ENCODE data around the gene B4GALNT1. TPM values are rescaled to one million over a fixed set of nuclear protein-coding genes. Genes with fewer than 3 reads are reported as not detected.
"Not testable (repeated sequence)": the region's sequence is repeated elsewhere in the genome, so short reads cannot be mapped to it uniquely, and the experiment has no call there.

Gene B4GALNT1
- total RNA-seq, 2 experiments from 2014 or later = 1.2 to 3.1 TPM

DNA sequence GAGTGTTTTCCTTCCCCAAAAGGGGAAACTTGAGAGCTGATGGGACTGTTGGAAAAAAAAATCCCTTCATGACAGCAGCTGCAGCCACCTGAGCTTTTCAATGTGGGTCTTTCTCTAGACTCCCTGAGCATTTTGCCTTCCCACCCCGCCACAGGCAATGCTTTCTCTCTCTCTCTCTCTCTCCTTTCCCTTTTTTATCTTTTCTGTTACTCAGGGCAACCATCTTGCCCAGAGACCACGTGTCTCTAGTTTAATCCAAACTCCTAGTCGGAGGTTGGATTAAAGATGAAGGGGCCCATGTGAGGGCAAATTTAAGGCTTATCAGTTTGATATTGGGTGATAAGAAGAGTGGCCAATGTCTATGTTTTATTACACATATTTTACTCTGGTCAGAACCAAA is 25.9 kb upstream of the B4GALNT1 start:
- intact Hi-C loops (cut with micrococcal nuclease; ENCODE audit: unreplicated experiment) = no loop called here
- H3K9me3 ChIP-seq (ENCODE audit: low read length) = peaks cover 16% of the 10 kb centered on the region
- POLR2A ChIA-PET = no interaction called here
- no peaks in the 10 kb centered on the region for H3K79me2 ChIP-seq (ENCODE audit: insufficient read depth, low read depth, low read length)
- no peaks in the 10 kb centered on the region for H4K20me1 ChIP-seq (ENCODE audit: insufficient read depth, low read length)
- no peak for DNase-seq (ENCODE audit: low spot score)
- no peak overlapping the region for H3K27ac ChIP-seq (ENCODE audit: low read depth, low read length, poor library complexity, severe bottlenecking)
- H3K4me3 ChIP-seq (ENCODE audit: low read depth, low read length, poor library complexity, severe bottlenecking) = no peak overlapping the region
- TF ChIP-seq, protein P1, sequence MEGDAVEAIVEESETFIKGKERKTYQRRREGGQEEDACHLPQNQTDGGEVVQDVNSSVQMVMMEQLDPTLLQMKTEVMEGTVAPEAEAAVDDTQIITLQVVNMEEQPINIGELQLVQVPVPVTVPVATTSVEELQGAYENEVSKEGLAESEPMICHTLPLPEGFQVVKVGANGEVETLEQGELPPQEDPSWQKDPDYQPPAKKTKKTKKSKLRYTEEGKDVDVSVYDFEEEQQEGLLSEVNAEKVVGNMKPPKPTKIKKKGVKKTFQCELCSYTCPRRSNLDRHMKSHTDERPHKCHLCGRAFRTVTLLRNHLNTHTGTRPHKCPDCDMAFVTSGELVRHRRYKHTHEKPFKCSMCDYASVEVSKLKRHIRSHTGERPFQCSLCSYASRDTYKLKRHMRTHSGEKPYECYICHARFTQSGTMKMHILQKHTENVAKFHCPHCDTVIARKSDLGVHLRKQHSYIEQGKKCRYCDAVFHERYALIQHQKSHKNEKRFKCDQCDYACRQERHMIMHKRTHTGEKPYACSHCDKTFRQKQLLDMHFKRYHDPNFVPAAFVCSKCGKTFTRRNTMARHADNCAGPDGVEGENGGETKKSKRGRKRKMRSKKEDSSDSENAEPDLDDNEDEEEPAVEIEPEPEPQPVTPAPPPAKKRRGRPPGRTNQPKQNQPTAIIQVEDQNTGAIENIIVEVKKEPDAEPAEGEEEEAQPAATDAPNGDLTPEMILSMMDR (conservative IDR thresholded peaks at IDR 0.05; ENCODE audit: low read length) = no peak
- TF ChIP-seq EZH2phosphoT487 (IDR thresholded peaks at IDR 0.05; ENCODE audit: borderline replicate concordance, low read depth, low read length) = no peak
- H2AFZ ChIP-seq (ENCODE audit: low read length) = no peak overlapping the region
- no peaks in the 10 kb centered on the region for H3K9me2 ChIP-seq (ENCODE audit: insufficient read depth, low read length)
- CTCF ChIA-PET (ENCODE audit: unreplicated experiment) = no interaction called here
- BruUV-seq (replicated peaks) = no TSS peak
- no peaks in the 10 kb centered on the region for H3K36me3 ChIP-seq (ENCODE audit: insufficient read depth, low read length)
- no peaks in the 10 kb centered on the region for H3K4me1 ChIP-seq (ENCODE audit: insufficient read depth, low read length, poor library complexity, severe bottlenecking)
- no peak overlapping the region for H3K4me2 ChIP-seq (ENCODE audit: low read length)

DNA sequence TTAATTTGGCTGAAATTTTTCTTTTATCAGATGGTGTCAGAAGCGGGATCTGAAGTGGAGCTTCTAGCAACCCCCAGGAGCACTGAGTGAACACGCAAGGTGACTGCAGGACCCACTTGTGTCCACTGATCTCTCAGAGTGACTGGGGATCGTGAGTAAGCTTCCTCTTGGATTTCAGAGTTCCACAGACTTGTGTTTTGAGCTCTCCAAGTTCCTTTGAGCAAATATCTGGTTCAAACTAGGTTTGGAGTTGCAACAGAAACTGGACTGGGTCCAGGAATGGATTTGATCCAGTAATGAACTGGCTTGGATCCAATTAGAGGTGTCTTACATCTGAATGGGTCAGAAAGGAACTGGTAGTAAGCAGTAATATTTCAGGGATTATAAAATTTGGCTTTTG is 24.7 kb upstream of the B4GALNT1 start:
- Histone ChIP-seq H3K36me3 (ENCODE audit: insufficient read depth, low read length) (no peaks in the 10 kb centered on the region), H3K4me1 (ENCODE audit: insufficient read depth, low read length, poor library complexity, severe bottlenecking) (no peaks in the 10 kb centered on the region), H3K79me2 (ENCODE audit: insufficient read depth, low read depth, low read length) (no peaks in the 10 kb centered on the region), H3K9me2 (ENCODE audit: insufficient read depth, low read length) (no peaks in the 10 kb centered on the region), H3K4me2 (ENCODE audit: low read length) (no peak overlapping the region), H3K27ac (ENCODE audit: low read depth, low read length, poor library complexity, severe bottlenecking) (no peak overlapping the region), H3K9me3 (ENCODE audit: low read length) (peaks cover 19% of the 10 kb centered on the region), H3K4me3 (ENCODE audit: low read depth, low read length, poor library complexity, severe bottlenecking) (no peak overlapping the region), H2AFZ (ENCODE audit: low read length) (no peak overlapping the region), H4K20me1 (ENCODE audit: insufficient read depth, low read length) (no peaks in the 10 kb centered on the region)
- no peak for DNase-seq (ENCODE audit: low spot score)
- ChIA-PET POLR2A (no interaction called here), CTCF (ENCODE audit: unreplicated experiment) (no interaction called here)
- TF ChIP-seq, protein P1 (conservative IDR thresholded peaks at IDR 0.05; ENCODE audit: low read length) = no peak
- no peak for TF ChIP-seq EZH2phosphoT487 (IDR thresholded peaks at IDR 0.05; ENCODE audit: borderline replicate concordance, low read depth, low read length)
- BruUV-seq (replicated peaks) = no TSS peak
- intact Hi-C loops (cut with micrococcal nuclease; ENCODE audit: unreplicated experiment) = no loop called here

DNA sequence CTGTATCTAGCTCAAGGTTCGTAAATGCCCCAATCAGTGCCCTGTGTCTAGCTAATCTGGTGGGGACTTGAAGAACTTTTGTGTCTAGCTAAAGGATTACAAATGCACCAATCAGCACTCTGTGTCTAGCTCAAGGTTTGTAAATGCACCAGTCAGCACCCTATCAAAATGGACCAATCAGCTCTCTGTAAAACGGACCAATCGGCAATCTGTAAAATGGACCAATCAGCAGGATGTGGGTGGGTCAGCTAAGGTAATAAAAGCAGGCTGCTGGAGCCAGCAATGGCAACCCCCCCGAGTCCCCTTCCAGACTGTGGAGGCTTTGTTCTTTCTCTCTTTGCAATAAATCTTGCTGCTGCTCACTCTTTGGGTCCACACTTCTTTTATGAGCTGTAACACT is 23.4 kb upstream of the B4GALNT1 start:
- H3K79me2 ChIP-seq (ENCODE audit: insufficient read depth, low read depth, low read length); H3K4me2 ChIP-seq (ENCODE audit: low read length); intact Hi-C loops (cut with micrococcal nuclease; ENCODE audit: unreplicated experiment); H3K27ac ChIP-seq (ENCODE audit: low read depth, low read length, poor library complexity, severe bottlenecking); BruUV-seq (replicated peaks); H3K9me2 ChIP-seq (ENCODE audit: insufficient read depth, low read length); H3K4me1 ChIP-seq (ENCODE audit: insufficient read depth, low read length, poor library complexity, severe bottlenecking); H3K36me3 ChIP-seq (ENCODE audit: insufficient read depth, low read length); H4K20me1 ChIP-seq (ENCODE audit: insufficient read depth, low read length); H2AFZ ChIP-seq (ENCODE audit: low read length); DNase-seq (ENCODE audit: low spot score); H3K4me3 ChIP-seq (ENCODE audit: low read depth, low read length, poor library complexity, severe bottlenecking): not testable (repeated sequence)
- ChIA-PET CTCF (ENCODE audit: unreplicated experiment) (interaction anchor here (1.0 kb wide), 1 partner anchor 72 kb away, joined by 3 read pairs; no protein-coding TSS in a partner anchor), POLR2A (interaction anchor here (0.6 kb wide), 1 partner anchor 220 kb away, joined by 5 read pairs; no protein-coding TSS in a partner anchor)
- peaks cover 13% of the 10 kb centered on the region for H3K9me3 ChIP-seq (ENCODE audit: low read length)
